ENCODE data around the gene SLC9A8.

Gene SLC9A8

DNA sequence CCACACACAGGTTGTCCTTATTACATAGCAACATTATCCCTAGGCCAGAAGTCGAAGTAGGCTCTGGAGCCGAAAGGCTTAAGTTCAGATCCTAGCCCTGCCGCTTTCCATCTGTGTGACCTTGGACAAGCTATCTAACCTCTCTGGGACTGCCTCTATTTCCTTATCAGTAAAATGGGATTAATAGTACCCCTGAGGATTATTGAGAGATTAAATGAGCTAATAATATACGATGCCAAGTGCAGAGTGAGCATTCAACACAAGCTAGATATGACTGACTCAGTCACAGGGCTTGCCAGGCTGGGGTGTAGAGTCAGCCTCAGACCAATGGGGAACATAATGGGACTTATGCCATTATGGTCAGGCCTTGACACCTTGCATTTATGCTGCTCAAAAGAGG, 111.6 kb downstream of the SLC9A8 start:
- no peak for DNase-seq

GRCh38 chr20:49925901-49926454, 113.3 kb downstream of the SLC9A8 start:
- DNase-seq: no peak

GRCh38 chr20:49928411-49929141, 115.9 kb downstream of the SLC9A8 start:
- no peak for DNase-seq

DNA sequence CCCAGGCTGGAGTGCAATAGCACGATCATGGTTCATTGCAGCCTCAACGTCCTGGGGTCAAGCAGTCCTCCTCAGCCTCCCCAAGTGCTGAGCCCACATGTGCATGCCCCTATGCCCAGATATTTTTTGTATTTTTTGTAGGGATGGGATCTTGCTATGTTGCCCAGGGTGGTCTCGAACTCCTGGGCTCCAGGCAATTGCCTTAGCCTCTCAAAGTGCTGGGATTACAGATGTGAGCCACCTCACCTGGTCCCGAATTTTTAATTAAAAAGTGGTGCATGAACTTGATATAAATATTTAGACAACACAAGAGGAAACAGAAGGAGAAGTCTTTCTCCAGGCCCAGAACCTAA, 116.5 kb downstream of the SLC9A8 start:
- no peak for DNase-seq

DNA sequence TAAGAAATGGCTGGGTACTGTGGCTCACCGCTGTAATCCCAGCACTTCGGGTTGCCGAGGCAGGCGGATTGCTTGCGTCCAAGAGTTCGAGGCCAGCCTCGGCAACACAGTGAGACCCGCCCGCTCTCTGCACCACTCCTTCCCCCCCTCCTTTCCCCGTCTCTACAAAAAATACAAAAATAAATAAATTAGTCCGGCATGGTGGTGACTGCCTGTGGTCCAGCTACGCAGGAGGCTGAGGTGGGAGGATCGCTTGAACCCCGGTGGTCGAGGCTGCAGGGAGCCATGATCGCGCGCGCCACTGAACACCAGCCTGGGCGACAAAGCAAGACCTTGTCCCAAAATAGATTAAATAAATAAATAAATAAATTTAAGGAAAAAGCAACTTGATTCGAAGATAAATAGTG, 123.1 kb downstream of the SLC9A8 start:
- no peak for DNase-seq

GRCh38 chr20:49936153-49937026, 123.8 kb downstream of the SLC9A8 start, which contains the start of gene RNF114:
TSS of gene RNF114 (plus strand) at chr20:49936397. CDS start at chr20:49936413, 16 bp downstream.
- peak; percentile 24 for DNase-seq

GRCh38 chr20:49937027-49937929, 124.7 kb downstream of the SLC9A8 start:
- no peak for DNase-seq

DNA sequence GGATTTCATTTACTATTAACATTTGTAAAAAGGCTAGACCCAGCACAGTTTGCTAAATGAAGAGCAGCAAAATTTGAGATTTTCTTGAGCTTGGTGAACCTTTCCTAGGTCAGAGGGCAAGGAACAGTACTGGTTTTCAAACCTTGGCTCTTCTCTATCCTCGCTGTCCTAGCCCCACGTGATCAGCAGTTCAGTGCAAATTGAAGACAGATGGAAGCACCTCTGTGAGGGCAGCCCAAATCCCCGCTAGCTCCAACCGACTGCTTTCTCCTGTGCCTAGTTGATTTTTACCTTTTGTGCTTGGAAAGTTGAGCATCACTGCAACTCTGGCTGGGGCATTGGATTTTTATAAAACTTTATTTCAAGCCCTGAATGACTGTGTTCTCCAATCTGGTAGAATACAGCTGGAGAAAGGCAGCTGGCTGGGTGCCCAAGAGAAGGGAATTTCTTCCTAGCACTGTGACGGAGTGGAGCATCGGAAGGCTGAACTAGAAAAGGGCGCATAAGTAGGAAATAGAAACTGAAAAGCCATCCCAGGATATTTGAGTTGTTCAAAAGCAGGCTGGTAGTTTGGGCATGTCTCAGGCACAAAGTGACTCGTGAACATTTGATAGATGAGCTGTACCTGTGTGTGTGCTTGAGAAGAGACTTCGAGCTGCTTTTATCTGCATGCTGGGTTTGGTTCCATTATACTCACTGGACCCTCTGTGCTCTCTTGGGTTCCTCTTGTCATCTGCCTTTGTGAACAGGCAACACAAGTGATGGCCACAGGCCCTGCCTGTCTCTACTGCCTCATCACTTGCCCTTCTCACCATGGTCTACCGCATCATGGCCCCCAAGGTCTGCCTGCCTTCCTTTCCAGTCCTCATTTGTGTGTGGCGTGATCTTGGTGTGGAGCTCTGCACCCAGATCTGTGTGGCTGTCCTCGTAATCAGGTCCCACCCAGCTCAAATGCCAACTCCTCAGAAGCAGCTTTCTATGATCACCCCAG, 125.8 kb downstream of the SLC9A8 start:
- no peak for DNase-seq

DNA sequence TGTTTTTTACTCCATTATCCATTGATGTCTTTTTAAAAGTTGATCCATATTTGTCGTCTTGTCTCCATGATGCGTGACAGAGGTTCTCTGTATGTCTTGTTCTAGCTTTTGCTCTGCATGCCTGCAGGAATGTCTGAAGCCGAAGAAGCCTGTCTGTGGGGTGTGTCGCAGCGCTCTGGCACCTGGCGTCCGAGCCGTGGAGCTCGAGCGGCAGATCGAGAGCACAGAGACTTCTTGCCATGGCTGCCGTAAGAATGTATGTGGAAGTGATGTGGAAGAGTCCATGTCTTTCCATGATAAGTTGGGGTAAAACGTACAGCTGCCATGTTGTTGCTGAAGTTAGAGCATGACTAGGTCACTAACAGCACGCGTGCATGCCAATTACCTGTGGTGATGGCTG, 128.8 kb downstream of the SLC9A8 start:
- no peak for DNase-seq

Data from NCI-H187 treated with DMSO at 0.1 percent for 48 hours (cell line).